Measurements from ENCODE around the gene PPP1R36. TPM values are rescaled to one million over a fixed set of nuclear protein-coding genes. Genes with fewer than 3 reads are reported as not detected.

The PPP1R36 gene
- total and polyA plus RNA-seq, 2 of the 8 experiments (the other 6 are each of a cell fraction or from before 2014, with no cell fraction given) = 0.39 to 0.93 TPM

GRCh38 chr14:64549791-64550620 lies at the start of gene PPP1R36 (continued):
- TF ChIP-seq KDM4A (IDR thresholded peaks at IDR 0.05; ENCODE audit: low read depth, low read length, severe bottlenecking) (peak; percentile 95), RBBP5 (IDR thresholded peaks at IDR 0.05; ENCODE audit: borderline replicate concordance, low read depth, low read length) (peak; percentile 90; the same call in 1 of the 2 replicates), TAF1 (IDR thresholded peaks at IDR 0.05; ENCODE audit: low read depth, low read length) (0 out of 2 replicates have a peak, but pooled peaks have one; percentile 31), EGR1 (IDR thresholded peaks at IDR 0.05; ENCODE audit: borderline replicate concordance, low read depth, low read length) (no peak), E2F6 (IDR thresholded peaks at IDR 0.05) (peak; percentile 69), POLR2A (IDR thresholded peaks at IDR 0.05; ENCODE audit: control extremely low read depth in 1 of 2, low read depth in 2 of 2, low read length in 2 of 2) (peak in 1 of 2 experiments; percentile 39; a peak in 1 of 3 replicates)
- TF ChIP-seq, protein P1, sequence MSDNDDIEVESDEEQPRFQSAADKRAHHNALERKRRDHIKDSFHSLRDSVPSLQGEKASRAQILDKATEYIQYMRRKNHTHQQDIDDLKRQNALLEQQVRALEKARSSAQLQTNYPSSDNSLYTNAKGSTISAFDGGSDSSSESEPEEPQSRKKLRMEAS (IDR thresholded peaks at IDR 0.05) = peak; percentile 71
